GM19438 (cell line): Measurements from ENCODE around the gene RAD51B.
"Not testable (repeated sequence)": the region's sequence is repeated elsewhere in the genome, so short reads cannot be mapped to it uniquely, and the experiment has no call there.

Experiments used
- ATAC-seq: cut with Tn5 transposase; IDR thresholded peaks from one replicate; pipeline ENCODE4 v1.9.1; 2021; ENCODE audit warnings: low read depth; ENCODE audit not compliant: unreplicated experiment

RAD51B gene

GRCh38 chr14:68104518-68104917 is 284.9 kb downstream of the RAD51B start:
- no peak for ATAC-seq

DNA sequence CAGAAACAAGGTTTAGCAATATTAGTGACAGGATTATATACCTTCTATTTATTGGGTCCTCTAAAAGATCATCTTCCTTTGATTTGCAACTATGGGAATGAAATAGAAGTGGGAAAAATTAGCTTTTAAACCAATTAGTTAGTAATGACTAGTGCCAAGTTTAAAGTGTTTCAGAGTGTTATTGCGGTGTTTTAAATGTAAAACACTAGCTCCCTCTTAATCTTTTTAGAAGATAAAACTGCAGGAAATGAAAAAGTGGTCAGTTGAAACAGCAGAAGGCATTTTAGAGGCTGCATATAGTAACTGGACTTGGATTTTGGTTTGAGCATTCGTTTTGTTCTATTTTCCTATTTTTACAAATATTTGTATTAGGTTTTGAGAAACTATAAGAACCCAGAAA is 286.2 kb downstream of the RAD51B start:
- ATAC-seq = no peak

- ATAC-seq = no peak
These were observed 286.9 kb downstream of the RAD51B start for GRCh38 chr14:68106456-68106855.

GRCh38 chr14:68106905-68107304 is 287.3 kb downstream of the RAD51B start:
- no peak for ATAC-seq

DNA sequence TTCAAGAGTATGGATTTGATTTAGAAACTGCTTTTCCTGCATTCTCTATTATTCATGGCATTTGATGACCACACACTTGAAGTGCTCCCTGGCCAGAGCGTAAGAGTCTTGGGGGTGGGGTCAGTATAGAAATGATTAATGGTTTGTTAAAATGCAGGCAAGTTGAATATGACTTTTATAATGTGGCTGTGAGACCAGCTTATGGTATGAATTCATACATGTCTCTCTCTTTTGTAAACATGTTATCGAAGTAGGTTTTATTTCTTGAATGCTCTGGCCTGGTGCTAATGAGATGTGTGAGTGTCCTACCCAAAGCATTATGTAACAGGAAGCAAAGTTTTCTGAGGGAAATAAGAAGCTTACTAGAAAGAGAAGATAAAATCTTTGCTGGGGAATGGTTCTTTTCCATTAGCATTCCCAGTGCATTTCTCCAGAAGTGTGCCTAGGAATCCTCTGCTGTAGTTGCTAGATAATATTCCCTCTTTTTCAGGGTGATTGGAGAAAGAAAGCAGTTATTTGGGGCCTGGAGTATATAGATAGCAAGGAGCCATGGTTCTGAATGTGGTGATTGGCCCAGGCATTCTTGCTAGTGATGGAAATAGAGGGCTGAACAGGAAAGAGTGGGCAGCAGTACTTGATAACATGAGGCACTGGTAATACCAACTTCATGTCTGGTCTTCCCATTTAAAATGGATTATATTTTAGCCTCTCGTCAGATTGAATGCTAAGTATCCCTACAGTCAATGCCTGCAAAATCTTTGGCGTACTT is 289.7 kb downstream of the RAD51B start:
- ATAC-seq = no peak

GRCh38 chr14:68111097-68111852 is 291.7 kb downstream of the RAD51B start:
- ATAC-seq = no peak

DNA sequence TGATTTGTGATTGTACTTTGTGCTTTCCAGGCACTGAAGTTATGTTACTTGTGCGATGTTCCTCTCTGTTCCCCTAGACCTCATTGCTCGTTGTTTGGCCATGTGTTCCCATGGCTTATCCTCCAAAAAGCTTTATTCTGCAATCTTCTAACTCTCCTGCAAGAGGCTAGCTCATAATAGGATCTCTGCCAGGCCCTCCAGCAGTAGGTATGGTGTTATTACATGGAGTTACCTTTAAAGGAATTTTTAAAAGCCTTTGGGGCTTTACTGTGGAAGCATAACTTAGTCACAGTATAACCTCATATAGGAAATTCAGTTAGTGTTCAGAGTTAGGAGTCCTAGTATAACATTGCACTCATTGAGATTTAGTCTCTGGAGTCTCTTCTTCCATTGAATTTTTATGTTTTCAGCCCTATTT is 292.3 kb downstream of the RAD51B start:
- no peak for ATAC-seq

DNA sequence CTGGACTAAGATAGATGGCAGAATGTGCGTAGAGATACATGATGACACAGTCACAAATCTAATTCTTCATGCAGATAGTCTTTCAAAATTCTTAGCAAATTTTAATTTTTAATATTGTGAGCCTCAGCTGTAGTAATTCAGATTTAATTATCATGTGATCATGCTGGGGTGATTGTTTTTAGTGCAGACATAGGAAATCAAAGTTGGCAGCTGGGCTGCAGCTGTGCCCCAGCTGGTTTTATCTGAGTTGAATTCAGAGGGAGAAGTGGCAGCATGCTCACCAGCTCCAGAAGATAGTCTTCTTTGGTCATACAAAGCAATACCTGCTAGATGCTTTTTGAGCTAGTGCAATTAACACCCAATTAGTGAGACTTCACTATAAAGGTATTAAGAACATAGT is 292.9 kb downstream of the RAD51B start:
- ATAC-seq = no peak

GRCh38 chr14:68113343-68113930 is 293.9 kb downstream of the RAD51B start:
- no peak for ATAC-seq

GRCh38 chr14:68115952-68116351 is 296.4 kb downstream of the RAD51B start:
- ATAC-seq = not testable (repeated sequence)

- ATAC-seq = no peak
These were observed 303.1 kb downstream of the RAD51B start for GRCh38 chr14:68122651-68123050.

- no peak for ATAC-seq
These were observed 304.5 kb downstream of the RAD51B start for GRCh38 chr14:68124050-68124449.

DNA sequence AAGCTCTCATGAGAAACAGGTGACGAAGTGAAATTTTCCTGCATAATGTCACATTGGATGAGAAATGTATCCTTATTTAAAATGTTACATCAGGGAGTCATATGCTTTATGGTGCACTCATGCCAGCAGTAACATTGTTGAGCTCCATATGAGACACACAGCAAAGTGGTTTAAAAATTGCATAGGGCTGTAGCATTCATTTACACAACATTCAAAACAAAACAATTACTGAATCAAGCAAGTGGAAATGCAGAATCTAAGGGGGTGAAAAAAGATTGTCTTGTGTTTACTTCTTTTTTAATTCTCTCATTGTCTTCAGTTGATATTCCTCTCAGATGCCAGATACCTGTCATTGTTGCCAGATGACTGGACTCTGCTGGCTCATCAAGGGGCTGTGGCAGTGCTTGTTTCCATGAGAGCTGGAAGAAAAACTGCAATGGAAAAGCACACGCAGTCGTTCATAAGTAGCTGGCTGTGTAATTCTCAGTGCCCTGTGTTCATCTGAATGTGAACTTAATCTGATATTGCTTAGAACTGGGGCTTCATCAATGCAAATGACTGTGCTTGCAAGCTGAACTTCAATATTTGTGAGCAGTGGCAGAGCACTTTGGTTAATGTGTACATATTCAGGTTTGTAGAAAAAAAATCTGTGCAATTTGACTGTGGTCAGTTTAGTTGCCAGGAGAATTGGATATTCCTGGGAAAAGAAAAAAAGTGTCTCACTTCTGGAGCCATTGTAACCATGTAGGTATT is 305.6 kb downstream of the RAD51B start:
- ATAC-seq = no peak

GRCh38 chr14:68127166-68127565 is 307.6 kb downstream of the RAD51B start:
- ATAC-seq = no peak

DNA sequence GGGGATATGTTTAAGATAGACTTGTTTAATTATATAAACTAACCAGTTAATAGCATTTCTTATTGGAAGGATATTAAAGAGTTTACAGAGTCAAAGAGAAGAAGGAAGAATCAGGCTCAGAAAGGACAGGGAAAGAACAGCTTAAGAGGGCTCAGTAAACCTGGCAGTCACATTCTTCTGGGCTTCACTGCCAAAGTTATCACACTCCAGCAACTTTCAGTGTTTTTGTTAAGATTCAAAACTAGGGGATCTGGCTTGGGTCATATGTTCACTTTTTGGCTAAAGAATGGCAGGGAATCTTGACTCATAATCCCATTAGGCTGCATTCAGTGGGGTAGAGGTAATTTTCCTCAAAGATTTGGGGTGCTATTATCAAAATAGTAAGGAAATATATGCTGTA is 312.3 kb downstream of the RAD51B start:
- ATAC-seq = no peak

GRCh38 chr14:68132563-68133121 is 313.1 kb downstream of the RAD51B start:
- no peak for ATAC-seq

GRCh38 chr14:68133856-68134255 is 314.3 kb downstream of the RAD51B start:
- ATAC-seq = no peak

DNA sequence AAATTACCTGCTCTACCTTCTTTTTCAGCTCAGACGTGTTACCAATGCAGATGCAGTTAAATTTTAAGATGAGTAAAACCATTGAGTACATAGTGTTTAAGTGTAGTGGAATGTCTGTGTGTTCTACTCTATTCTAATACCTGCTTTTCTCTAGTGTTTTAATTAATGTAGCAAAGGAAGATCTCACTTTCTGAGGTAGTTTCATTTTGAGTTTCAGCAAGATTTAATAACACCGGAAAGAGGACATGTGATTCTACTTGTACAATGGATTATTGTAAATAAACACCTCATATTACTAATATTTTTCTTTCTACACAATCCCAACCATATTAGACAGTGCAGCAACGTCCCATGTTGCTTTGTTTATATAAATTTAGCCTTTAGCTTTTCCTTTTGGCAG is 315.4 kb downstream of the RAD51B start:
- no peak for ATAC-seq

- ATAC-seq = no peak
These were observed 316.0 kb downstream of the RAD51B start for GRCh38 chr14:68135566-68135965.
